Stomach (tissue), 9 donors: ENCODE measurements around the gene KCNQ5. TPM values are rescaled to one million over a fixed set of nuclear protein-coding genes. Genes with fewer than 3 reads are reported as not detected.
"Not testable (repeated sequence)": the region's sequence is repeated elsewhere in the genome, so short reads cannot be mapped to it uniquely, and the experiment has no call there.

Source experiments
- DNase-seq, 2 donors: peaks; one replicate each; pipeline versions ENCODE4 v3.0.0 to v3.0.0-alpha.2; 2013 to 2019
- H3K27ac ChIP-seq, 5 donors: fragments of 200-600 bp in 4 of 5; sonication (generic) in 4 of 5; one replicate each; pipeline ENCODE4 v1.5.1; 2013 to 2019; ENCODE audit warnings: mild to moderate bottlenecking in 1 of 5, moderate library complexity in 1 of 5
- H3K27me3 ChIP-seq, 3 donors: fragments of 200-600 bp; sonication (generic); one replicate each; pipeline ENCODE4 v1.5.1; 2017 to 2019; ENCODE audit warnings: mixed run types in 1 of 3
- H3K36me3 ChIP-seq, 4 donors: fragments of 200-600 bp; sonication (generic); 1 replicate in 3 of 4; 2 replicates in 1 of 4; pipeline ENCODE4 v1.5.1; 2016 to 2019
- H3K4me1 ChIP-seq, 4 donors: fragments of 200-600 bp; sonication (generic); one replicate each; pipeline ENCODE4 v1.5.1; 2016 to 2019
- H3K4me3 ChIP-seq, 4 donors: fragments of 200-600 bp; sonication (generic) in 3 of 4; one replicate each; pipeline ENCODE4 v1.5.1; 2016 to 2019; ENCODE audit warnings: mild to moderate bottlenecking in 1 of 4
- H3K9me3 ChIP-seq, 4 donors: fragments of 200-600 bp; sonication (generic); one replicate each; pipeline ENCODE4 v1.5.1; 2016 to 2019
- CTCF ChIP-seq, 7 experiments: fragments of 450-650 bp in 4 of 7; fragments of 200-600 bp in 3 of 7; sonication (generic) in 3 of 7; IDR thresholded peaks; one replicate each; pipeline ENCODE4 v1.5.1; 2016 to 2019; ENCODE audit warnings: antibody characterized with exemption in 7 of 7, control low read depth in 2 of 7, mild to moderate bottlenecking in 1 of 7
- EP300 ChIP-seq: sonication (generic); formaldehyde crosslinking; IDR thresholded peaks from one replicate; pipeline ENCODE4 v1.6.1; 2017; ENCODE audit warnings: antibody characterized with exemption
- POLR2A ChIP-seq, 4 donors: fragments of 450-650 bp; IDR thresholded peaks; one replicate each; pipeline ENCODE4 v1.6.1; 2016; ENCODE audit warnings: antibody characterized with exemption in 4 of 4, control low read depth in 2 of 4, mild to moderate bottlenecking in 1 of 4, moderate library complexity in 1 of 4
- POLR2AphosphoS5 ChIP-seq, 3 donors: sonication (generic); formaldehyde crosslinking; IDR thresholded peaks; one replicate each; pipeline ENCODE4 v1.6.1; 2016; ENCODE audit warnings: antibody characterized with exemption in 3 of 3
- WGBS, 5 donors: extraction: QIAGEN DNeasy Blood & Tissue Kit in 3 of 5; methylation state at CpG; one replicate each; pipeline versions ENCODE4 v1.1.5 to v1.1.7; 2013 to 2018; 5-methylcytosine and 5-hydroxymethylcytosine counted together
- intact Hi-C: fragments of 100-400 bp; cut with DNase I; formaldehyde crosslinking; loops from one replicate; pipeline ENCODE4 v1.15.1; 2023; ENCODE audit warnings: low total_unique reads
- polyA plus RNA-seq, 3 donors: library from polyadenylated mRNA; stranded (reverse); fragments of 200-250 nt; gene quantifications; one replicate each; pipeline ENCODE4 v1.2.3, GENCODE V29; 2013
- total RNA-seq, 5 donors: library from RNA; depleted of rRNA; stranded (reverse); fragments of >200 nt; gene quantifications; one replicate each; pipeline versions ENCODE4 v1.1.0 to v1.2.3, GENCODE V29; 2014 to 2016
- donor health status: healthy with polysubstance abuse.
- donor health status: Bipolar disorder and iron deficiency.
- donor health status: healthy.

Gene KCNQ5
- total and polyA plus RNA-seq, 8 donors, result 0.12 to 2.8 (median 0.37) TPM; not detected in 2

- Histone ChIP-seq H3K9me3 (peaks cover 0 to 6% (median 0%) of the 10 kb centered on the region in 4 donors), H3K36me3 (no peaks in the 10 kb centered on the region), H3K4me1 (no peaks in the 10 kb centered on the region), H3K4me3 (no peak overlapping the region), H3K27me3 (no peaks in the 10 kb centered on the region), H3K27ac (no peak overlapping the region)
- no peak for TF ChIP-seq POLR2AphosphoS5 (IDR thresholded peaks at IDR 0.05)
- no peak for TF ChIP-seq EP300
- no peak for TF ChIP-seq CTCF (IDR thresholded peaks at IDR 0.05)
- TF ChIP-seq POLR2A (IDR thresholded peaks at IDR 0.05), result no peak
- DNase-seq, result no peak
- intact Hi-C loops, result no loop called here
These were observed 268.8 kb downstream of the KCNQ5 start for GRCh38 chr6:72890671-72891070.

- no peak overlapping the region for H3K27ac ChIP-seq
- no peaks in the 10 kb centered on the region for H3K27me3 ChIP-seq
- TF ChIP-seq EP300 (no peak), POLR2A (IDR thresholded peaks at IDR 0.05) (no peak), CTCF (IDR thresholded peaks at IDR 0.05) (no peak), POLR2AphosphoS5 (IDR thresholded peaks at IDR 0.05) (no peak)
- intact Hi-C loops, result no loop called here
- no peaks in the 10 kb centered on the region for H3K9me3 ChIP-seq
- WGBS, 5 donors, result 93 to 100% (median 98%) methylated on average over 1 of the region's 1 CpG
- DNase-seq, result no peak
- no peak overlapping the region for H3K4me3 ChIP-seq
- no peaks in the 10 kb centered on the region for H3K4me1 ChIP-seq
- H3K36me3 ChIP-seq, result no peaks in the 10 kb centered on the region
These were observed 271.0 kb downstream of the KCNQ5 start for GRCh38 chr6:72892901-72893300.

- no peaks in the 10 kb centered on the region for H3K27me3 ChIP-seq
- peaks cover 0 to 9% (median 0%) of the 10 kb centered on the region in 4 donors for H3K9me3 ChIP-seq
- 15 to 27% (median 21%) methylated on average over 2 of the region's 2 CpGs for WGBS, 5 donors
- intact Hi-C loops, result no loop called here
- DNase-seq, result peak in 1 of 2 donors; percentile 19
- H3K4me3 ChIP-seq, result no peak overlapping the region
- H3K4me1 ChIP-seq, result no peaks in the 10 kb centered on the region
- no peaks in the 10 kb centered on the region for H3K36me3 ChIP-seq
- TF ChIP-seq POLR2A (IDR thresholded peaks at IDR 0.05) (no peak), POLR2AphosphoS5 (IDR thresholded peaks at IDR 0.05) (no peak), CTCF (IDR thresholded peaks at IDR 0.05) (no peak), EP300 (no peak)
- no peak overlapping the region for H3K27ac ChIP-seq
These were observed 272.2 kb downstream of the KCNQ5 start for GRCh38 chr6:72894091-72894490.

- H3K4me3 ChIP-seq, intact Hi-C loops, H3K27me3 ChIP-seq, H3K36me3 ChIP-seq, DNase-seq, H3K27ac ChIP-seq, H3K4me1 ChIP-seq: not testable (repeated sequence)
- H3K9me3 ChIP-seq, result peaks cover 0 to 10% (median 0%) of the 10 kb centered on the region in 4 donors
- 62 to 89% (median 78%) methylated on average over 3 of the region's 3 CpGs for WGBS, 5 donors
These were observed 276.4 kb downstream of the KCNQ5 start for GRCh38 chr6:72898313-72898712.

GRCh38 chr6:72905705-72906478 lies 284.0 kb downstream of the KCNQ5 start:
- H3K9me3 ChIP-seq, result no peaks in the 10 kb centered on the region
- no peak for DNase-seq
- WGBS, 5 donors, result 92 to 98% (median 93%) methylated on average over 6 of the region's 6 CpGs
- TF ChIP-seq POLR2AphosphoS5 (IDR thresholded peaks at IDR 0.05) (no peak), EP300 (no peak), CTCF (IDR thresholded peaks at IDR 0.05) (no peak), POLR2A (IDR thresholded peaks at IDR 0.05) (no peak)
- no peak overlapping the region for H3K4me3 ChIP-seq
- no peaks in the 10 kb centered on the region for H3K27me3 ChIP-seq
- intact Hi-C loops, result no loop called here
- H3K4me1 ChIP-seq, result no peaks in the 10 kb centered on the region
- H3K27ac ChIP-seq, result no peak overlapping the region
- no peaks in the 10 kb centered on the region for H3K36me3 ChIP-seq
